ENCODE data around the gene NXF1.
A peak's percentile ranks its signal among the peaks of the same experiment; 100 is the strongest.
"Not testable (repeated sequence)": the region's sequence is repeated elsewhere in the genome, so short reads cannot be mapped to it uniquely, and the experiment has no call there.

NXF1 gene

DNA sequence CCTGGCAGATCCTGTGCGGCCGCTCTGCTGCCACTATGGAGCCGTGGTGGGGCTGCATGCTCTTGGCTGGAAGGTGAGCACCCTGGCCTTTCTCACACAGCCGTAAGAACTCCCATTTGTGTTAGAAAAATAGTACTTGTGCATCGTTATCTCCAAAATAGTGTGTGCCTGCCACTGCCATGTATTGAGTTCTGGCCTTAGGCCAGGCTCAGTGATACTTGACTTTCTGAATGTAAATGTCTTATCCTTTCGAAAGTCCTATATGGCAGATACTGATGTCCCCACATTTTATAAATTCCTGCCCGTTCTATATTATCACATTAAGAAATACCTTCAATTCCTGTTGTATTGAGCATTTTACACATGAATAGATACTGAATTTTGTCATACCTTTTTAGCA lies 22.5 kb downstream of the NXF1 start:
- DNase-seq: no peak

DNA sequence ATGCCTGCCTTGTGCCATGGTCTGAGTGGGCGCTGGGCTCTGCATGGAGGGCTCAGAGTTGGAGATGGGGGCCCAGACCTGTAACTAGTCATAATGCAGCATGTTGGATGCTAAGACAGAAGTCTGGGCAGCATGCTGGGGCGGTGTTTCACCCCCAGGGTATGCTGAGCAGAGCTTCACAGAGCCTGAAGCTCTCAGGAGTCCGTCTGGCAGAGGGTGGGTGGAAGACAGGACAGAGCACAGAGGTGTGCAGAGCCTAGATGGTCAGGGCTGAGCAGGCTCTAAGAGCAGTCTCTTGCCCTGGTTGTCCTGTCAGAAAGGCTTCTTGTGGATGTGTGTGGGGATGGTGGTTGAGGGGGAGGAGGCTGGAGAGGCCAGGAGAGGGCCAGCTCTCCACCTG lies 26.8 kb downstream of the NXF1 start:
- DNase-seq: no peak

GRCh38 chr11:62777389-62777788 lies 27.9 kb downstream of the NXF1 start:
- DNase-seq: no peak

GRCh38 chr11:62775646-62776045 lies 29.6 kb downstream of the NXF1 start:
- no peak for DNase-seq

GRCh38 chr11:62774407-62774806 lies 30.8 kb downstream of the NXF1 start:
- no peak for DNase-seq

- peak; percentile 96 for DNase-seq
These were observed 33.9 kb downstream of the NXF1 start, which contains the start of gene TAF6L for GRCh38 chr11:62771144-62772021. Gene TAF6L (plus strand): TSS chr11:62771396. CDS start chr11:62775784, 4,388 bp downstream.

DNA sequence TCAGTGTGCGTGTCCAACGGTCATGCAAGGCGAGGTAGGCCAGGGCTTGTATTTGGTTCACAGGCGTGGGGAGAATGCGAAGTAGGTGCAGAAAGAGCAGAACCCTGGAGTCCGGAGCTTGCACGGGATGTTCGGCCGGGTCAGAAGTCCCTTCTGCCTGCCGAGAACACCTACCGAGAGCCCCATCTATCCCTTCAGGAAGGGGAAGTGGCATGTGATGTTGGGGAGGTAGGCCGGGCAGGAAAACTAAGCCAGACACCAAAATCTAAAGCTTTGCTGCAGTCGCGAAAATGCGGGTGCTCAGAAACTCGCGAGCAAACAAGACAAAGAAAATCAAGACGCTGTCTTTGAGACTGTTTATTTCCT lies 34.5 kb downstream of the NXF1 start:
- DNase-seq: no peak

- not testable (repeated sequence) for DNase-seq
These were observed 44.4 kb downstream of the NXF1 start for GRCh38 chr11:62760867-62761227.

DNA sequence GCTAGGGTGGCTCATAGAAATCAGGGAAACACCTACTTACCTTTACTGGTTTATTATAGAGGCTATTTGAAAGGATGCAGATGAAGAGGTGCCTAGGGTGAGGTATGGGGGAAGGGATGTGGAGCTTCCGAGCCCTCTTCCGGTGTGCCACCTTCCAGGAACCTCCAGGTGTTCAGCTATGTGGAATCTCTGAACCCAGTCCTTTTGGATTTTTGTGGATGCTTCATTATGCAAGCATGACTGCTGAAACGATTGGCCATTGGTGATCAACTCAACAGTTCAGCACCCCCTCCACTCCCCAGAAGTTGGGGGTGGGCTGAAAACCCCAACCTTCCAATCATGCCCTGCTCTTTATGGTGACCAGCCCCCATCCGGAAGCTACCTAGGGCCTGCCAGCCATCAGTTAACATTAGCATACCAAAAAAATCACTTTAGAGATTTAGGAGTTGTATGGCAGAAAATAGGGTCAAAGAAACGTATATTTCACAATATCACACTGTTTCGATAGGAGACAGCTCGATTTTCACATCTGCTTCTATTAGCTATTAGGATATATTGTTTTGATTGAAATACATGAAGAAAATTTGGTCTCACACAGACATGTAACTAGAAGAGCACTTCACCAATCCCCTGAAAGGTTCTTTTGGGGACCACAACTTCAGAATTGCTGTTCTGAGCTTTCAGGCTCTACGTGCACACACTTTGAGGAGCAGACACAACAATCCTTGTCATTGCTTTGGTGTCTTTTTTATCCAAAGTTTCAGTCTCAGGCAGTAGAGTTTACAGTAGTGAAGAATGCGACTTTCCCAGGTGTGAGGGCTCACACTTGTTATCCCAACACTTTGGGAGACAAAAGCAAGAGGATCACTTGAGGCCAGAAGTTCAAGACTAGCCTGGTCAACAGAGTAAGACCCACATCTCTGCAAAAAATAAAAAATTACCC lies 47.1 kb downstream of the NXF1 start:
- no peak for DNase-seq

DNA sequence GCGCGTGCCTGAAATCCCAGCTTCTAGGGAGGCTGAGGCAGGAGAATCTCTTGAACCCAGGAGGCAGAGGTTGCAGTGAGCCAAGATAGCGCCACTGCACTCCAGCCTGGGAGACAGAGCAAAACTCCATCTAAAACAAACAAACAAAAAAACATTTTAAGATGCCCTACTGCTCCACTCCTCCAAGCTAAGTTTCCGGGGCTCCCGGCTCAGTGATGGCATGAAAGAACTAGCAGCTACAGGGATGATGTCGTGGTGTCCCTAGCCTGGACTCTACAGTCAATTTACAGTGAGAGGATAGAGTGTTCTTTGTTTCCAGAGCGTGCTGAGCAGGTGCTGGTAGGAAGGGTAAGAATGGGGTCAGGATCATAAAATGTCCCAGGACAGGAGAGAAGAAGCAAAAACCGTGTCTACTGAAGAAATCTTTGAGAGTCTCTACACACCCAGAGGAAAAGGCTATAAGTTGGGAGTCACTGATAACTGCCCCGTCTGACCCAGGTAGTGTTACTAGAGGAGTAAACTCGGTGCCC lies 50.1 kb downstream of the NXF1 start:
- DNase-seq: no peak

GRCh38 chr11:62753736-62754603 lies 51.3 kb downstream of the NXF1 start, which contains the start of gene ZBTB3:
Gene ZBTB3 (minus strand): TSS chr11:62754160. CDS start chr11:62753664, 496 bp downstream.
- DNase-seq: peak; percentile 99

GRCh38 chr11:62752994-62753735 lies 52.1 kb downstream of the NXF1 start:
- DNase-seq: no peak

DNA sequence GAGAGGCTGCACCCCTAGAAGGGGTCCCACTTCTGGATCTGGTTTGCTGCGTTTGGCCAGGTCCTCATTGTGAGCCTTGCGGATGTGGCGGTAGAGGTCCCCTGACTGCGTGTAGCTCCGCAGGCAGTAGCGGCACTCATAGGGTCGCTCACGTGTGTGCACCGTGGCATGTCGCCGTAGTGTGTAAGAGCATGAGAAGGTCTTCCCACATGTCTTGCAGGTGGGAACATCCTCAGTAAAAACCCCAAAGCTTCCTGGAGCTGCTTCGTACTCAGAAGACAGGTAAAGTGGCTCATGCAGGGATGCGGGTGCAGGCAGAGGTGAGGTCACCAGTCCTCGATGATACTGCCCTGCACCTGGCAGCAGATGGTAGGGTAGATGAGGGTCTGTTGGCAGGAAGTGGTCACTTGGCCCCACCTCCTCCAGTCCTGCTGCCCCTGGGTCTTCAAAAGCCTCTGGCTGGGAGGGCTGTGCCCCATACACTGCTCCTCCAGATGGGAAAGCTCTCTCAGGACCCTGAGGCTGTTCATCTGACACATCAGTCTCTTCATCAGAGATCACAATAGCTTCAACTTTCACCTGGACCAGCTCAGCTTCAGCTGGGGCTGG lies 53.0 kb downstream of the NXF1 start:
- DNase-seq: no peak

GRCh38 chr11:62749931-62750330 lies 55.3 kb downstream of the NXF1 start:
- DNase-seq: not testable (repeated sequence)

GRCh38 chr11:62747475-62748160 lies 57.6 kb downstream of the NXF1 start:
- DNase-seq: no peak

All from NCI-H446 treated with DMSO at 0.1 percent for 48 hours (cell line).